HFFc6 (cell line): ENCODE measurements around the gene ATG4D. TPM values are rescaled to one million over a fixed set of nuclear protein-coding genes. Genes with fewer than 3 reads are reported as not detected.

Experiments
- DNase-seq: peaks from one replicate; pipeline ENCODE4 v3.0.0-alpha.2; 2018
- H3K27ac Mint-ChIP-seq: 2 replicates; pipeline ENCODE4 v1.8.0; 2020; ENCODE audit warnings: mild to moderate bottlenecking, mixed read lengths
- H3K27me3 Mint-ChIP-seq: 2 replicates; pipeline ENCODE4 v1.8.0; 2021; ENCODE audit warnings: mild to moderate bottlenecking, moderate library complexity, mixed read lengths; ENCODE audit not compliant: insufficient read depth
- H3K36me3 Mint-ChIP-seq: 2 replicates; pipeline ENCODE4 v1.8.0; 2021; ENCODE audit warnings: low read depth, mixed read lengths
- H3K4me1 Mint-ChIP-seq: 2 replicates; pipeline ENCODE4 v1.8.0; 2020; ENCODE audit warnings: low read depth, mixed read lengths
- H3K4me3 Mint-ChIP-seq: 2 replicates; pipeline ENCODE4 v1.8.0; 2020; ENCODE audit warnings: mild to moderate bottlenecking, moderate library complexity, mixed read lengths
- H3K9me3 Mint-ChIP-seq: 2 replicates; pipeline ENCODE4 v1.8.0; 2020; ENCODE audit warnings: mild to moderate bottlenecking, mixed read lengths
- CTCF ChIP-seq: fragments of 200-600 bp; sonication (generic); IDR thresholded peaks from 2 replicates; pipeline ENCODE4 v1.5.0; 2021; ENCODE audit warnings: antibody characterized with exemption, mild to moderate bottlenecking
- total RNA-seq, 6 experiments: library from RNA; stranded (reverse); fragmentation: NEBNext Ultra II Directional; extraction: Animal tissue kit (Norgen Biotek cat#: 25700); gene quantifications; 2 replicates in 1 of 6; 3 replicates in 5 of 6; pipeline ENCODE4 v1.2.3, GENCODE V29; 2021

ATG4D gene
- total RNA-seq, 6 experiments from 2014 or later = 19.4 to 24.5 (median 22.5) TPM

GRCh38 chr19:10510301-10510802 is 33.4 kb upstream of the ATG4D start:
- peaks cover 1% of the 10 kb centered on the region for H3K27me3 Mint-ChIP-seq
- H3K9me3 Mint-ChIP-seq = no peaks in the 10 kb centered on the region
- no peak for DNase-seq
- H3K36me3 Mint-ChIP-seq = no peaks in the 10 kb centered on the region
- no peak overlapping the region for H3K4me3 Mint-ChIP-seq
- peak; percentile 88 for TF ChIP-seq CTCF
- H3K27ac Mint-ChIP-seq = no peak overlapping the region
- no peaks in the 10 kb centered on the region for H3K4me1 Mint-ChIP-seq

GRCh38 chr19:10513223-10513622 is 30.5 kb upstream of the ATG4D start:
- Mint-ChIP-seq H3K9me3 (no peaks in the 10 kb centered on the region), H3K27me3 (peaks cover 1% of the 10 kb centered on the region; the same call in 1 of the 2 replicates), H3K4me3 (no peak overlapping the region), H3K36me3 (no peaks in the 10 kb centered on the region), H3K4me1 (peaks cover 18% of the 10 kb centered on the region), H3K27ac (no peak overlapping the region)
- no peak for TF ChIP-seq CTCF
- no peak for DNase-seq

GRCh38 chr19:10514211-10515145 is 29.2 kb upstream of the ATG4D start:
- Mint-ChIP-seq H3K36me3 (no peaks in the 10 kb centered on the region), H3K27me3 (peaks cover 1% of the 10 kb centered on the region; the same call in 1 of the 2 replicates), H3K4me3 (no peak overlapping the region), H3K9me3 (no peaks in the 10 kb centered on the region), H3K4me1 (peaks cover 30% of the 10 kb centered on the region), H3K27ac (no peak overlapping the region)
- DNase-seq = no peak
- peak; percentile 15; the same call in 1 of the 2 replicates for TF ChIP-seq CTCF

GRCh38 chr19:10516064-10516385 is 27.7 kb upstream of the ATG4D start:
- H3K9me3 Mint-ChIP-seq = no peaks in the 10 kb centered on the region
- H3K36me3 Mint-ChIP-seq = no peaks in the 10 kb centered on the region
- DNase-seq = no peak
- peak overlapping the region; percentile 76; the same call in 1 of the 2 replicates for H3K4me3 Mint-ChIP-seq
- H3K27me3 Mint-ChIP-seq = peaks cover 4% of the 10 kb centered on the region; the same call in 1 of the 2 replicates
- no peak for TF ChIP-seq CTCF
- H3K27ac Mint-ChIP-seq = no peak overlapping the region
- H3K4me1 Mint-ChIP-seq = peaks cover 32% of the 10 kb centered on the region

- Mint-ChIP-seq H3K4me1 (peaks cover 32% of the 10 kb centered on the region), H3K36me3 (no peaks in the 10 kb centered on the region), H3K27me3 (peaks cover 6% of the 10 kb centered on the region; the same call in 1 of the 2 replicates), H3K27ac (no peak overlapping the region; the same call in 1 of the 2 replicates), H3K4me3 (peak overlapping the region; percentile 76), H3K9me3 (no peaks in the 10 kb centered on the region)
- no peak for TF ChIP-seq CTCF
- peak; percentile 25 for DNase-seq
Measured at GRCh38 chr19:10516671-10517286, 26.9 kb upstream of the ATG4D start.
